WTC11 (cell line): ENCODE measurements around the gene OTUB2. TPM values are rescaled to one million over a fixed set of nuclear protein-coding genes. Genes with fewer than 3 reads are reported as not detected.

Source experiments
- ATAC-seq: fragments of 200-7000 bp; cut with Tn5 transposase; 2 replicates; pipeline ENCODE4 v1.10.0; 2021; ENCODE audit warnings: mild to moderate bottlenecking, moderate library complexity
- CTCF ChIA-PET: fragments of 300-600 bp; sonication (Branson Sonifier 250); formaldehyde crosslinking; loops from one replicate; lab custom pipeline; 2021; ENCODE audit warnings: antibody characterized with exemption; lab: Charles Lee
- POLR2A ChIA-PET: fragments of 350-600 bp; sonication (Branson Sonifier 250); formaldehyde crosslinking; loops from one replicate; lab custom pipeline; 2021; ENCODE audit warnings: antibody characterized with exemption; lab: Charles Lee
- DNase-seq: peaks from one replicate; pipeline ENCODE4 v3.0.0; 2021; ENCODE audit warnings: low spot score
- H3K27ac Mint-ChIP-seq: 2 replicates; pipeline ENCODE4 v1.8.0; 2021; ENCODE audit warnings: mixed read lengths
- H3K27me3 Mint-ChIP-seq: 2 replicates; pipeline ENCODE4 v1.8.0; 2021; ENCODE audit warnings: low read depth, mild to moderate bottlenecking, moderate library complexity, mixed read lengths
- H3K36me3 Mint-ChIP-seq: 2 replicates; pipeline ENCODE4 v1.8.0; 2021; ENCODE audit warnings: mixed read lengths
- H3K4me1 Mint-ChIP-seq: 2 replicates; pipeline ENCODE4 v1.8.0; 2022; ENCODE audit warnings: mixed read lengths
- H3K4me3 Mint-ChIP-seq: 2 replicates; pipeline ENCODE4 v1.8.0; 2021; ENCODE audit warnings: mild to moderate bottlenecking, moderate library complexity, mixed read lengths
- H3K9me3 Mint-ChIP-seq: 2 replicates; pipeline ENCODE4 v1.8.0; 2021; ENCODE audit warnings: mixed read lengths
- AFF4 ChIP-seq: sonication (generic); formaldehyde crosslinking; IDR thresholded peaks from 2 replicates; pipeline ENCODE4 v1.8.1; 2023; ENCODE audit warnings: mild to moderate bottlenecking, missing genetic modification reagents, borderline replicate concordance
- ATF6 ChIP-seq: sonication (generic); formaldehyde crosslinking; IDR thresholded peaks from 2 replicates; pipeline ENCODE4 v1.8.1; 2023; ENCODE audit warnings: mild to moderate bottlenecking, missing genetic modification reagents
- CREM ChIP-seq: sonication (generic); formaldehyde crosslinking; IDR thresholded peaks from 2 replicates; pipeline ENCODE4 v1.8.1; 2022; ENCODE audit warnings: mild to moderate bottlenecking, missing genetic modification reagents, moderate library complexity
- CTCF ChIP-seq: fragments of 200-600 bp; IDR thresholded peaks from 2 replicates; pipeline ENCODE4 v1.8.0; 2022; ENCODE audit warnings: antibody characterized with exemption
- FOXK1 ChIP-seq: sonication (generic); formaldehyde crosslinking; IDR thresholded peaks from 2 replicates; pipeline ENCODE4 v1.8.0; 2022; ENCODE audit warnings: mild to moderate bottlenecking, moderate library complexity, missing genetic modification reagents
- GTF2I ChIP-seq: fragments of 250-450 bp; sonication (Bioruptor Pico); conservative IDR thresholded peaks from 2 replicates; pipeline ENCODE4 v1.4.0; 2021; ENCODE audit warnings: mild to moderate bottlenecking
- MLX ChIP-seq: sonication (generic); formaldehyde crosslinking; IDR thresholded peaks from 2 replicates; pipeline ENCODE4 v1.8.1; 2023; ENCODE audit warnings: mild to moderate bottlenecking, missing genetic modification reagents, moderate library complexity
- PRDM15 ChIP-seq: sonication (generic); formaldehyde crosslinking; IDR thresholded peaks from 2 replicates; pipeline ENCODE4 v1.8.0; 2022; ENCODE audit warnings: missing genetic modification reagents
- PREB ChIP-seq: sonication (generic); formaldehyde crosslinking; IDR thresholded peaks from 2 replicates; pipeline ENCODE4 v1.8.1; 2022; ENCODE audit warnings: mild to moderate bottlenecking, missing genetic modification reagents, moderate library complexity, borderline replicate concordance
- SMAD3 ChIP-seq: sonication (generic); formaldehyde crosslinking; IDR thresholded peaks from 2 replicates; pipeline ENCODE4 v1.8.0; 2022; ENCODE audit warnings: missing genetic modification reagents, mild to moderate bottlenecking, borderline replicate concordance
- STAT6 ChIP-seq: sonication (generic); formaldehyde crosslinking; conservative IDR thresholded peaks from 2 replicates; pipeline ENCODE4 v1.8.1; 2023; ENCODE audit warnings: mild to moderate bottlenecking, low read depth, missing genetic modification reagents, moderate library complexity
- ZBTB43 ChIP-seq: sonication (generic); formaldehyde crosslinking; IDR thresholded peaks from 2 replicates; pipeline ENCODE4 v1.8.1; 2023; ENCODE audit warnings: mild to moderate bottlenecking, missing genetic modification reagents
- ZMAT4 ChIP-seq: fragments of 250-450 bp; sonication (Bioruptor Pico); IDR thresholded peaks from 2 replicates; pipeline ENCODE4 v1.9.0; 2021; ENCODE audit warnings: mild to moderate bottlenecking
- ZNF219 ChIP-seq: sonication (generic); formaldehyde crosslinking; IDR thresholded peaks from 2 replicates; pipeline ENCODE4 v1.8.0; 2023; ENCODE audit warnings: missing genetic modification reagents, mild to moderate bottlenecking, borderline replicate concordance
- ZNF232 ChIP-seq: sonication (generic); formaldehyde crosslinking; IDR thresholded peaks from 2 replicates; pipeline ENCODE4 v1.8.0; 2022; ENCODE audit warnings: mild to moderate bottlenecking, missing genetic modification reagents
- ZNF425 ChIP-seq: fragments of 250-450 bp; sonication (Bioruptor Pico); conservative IDR thresholded peaks from 2 replicates; pipeline ENCODE4 v1.9.0; 2021; ENCODE audit warnings: mild to moderate bottlenecking
- total RNA-seq: library from RNA; stranded (reverse); gene quantifications from 3 replicates; pipeline ENCODE4 v1.2.3, GENCODE V29; 2021

The OTUB2 gene
- total RNA-seq, 1 experiment from 2014 or later, result 3.5 TPM

GRCh38 chr14:94037954-94038353 lies 11.8 kb downstream of the OTUB2 start:
- Mint-ChIP-seq H3K9me3 (peaks cover 16% of the 10 kb centered on the region), H3K27me3 (no peaks in the 10 kb centered on the region), H3K4me3 (no peak overlapping the region), H3K27ac (no peak overlapping the region), H3K36me3 (peaks cover 23% of the 10 kb centered on the region), H3K4me1 (peaks cover 2% of the 10 kb centered on the region; the same call in 1 of the 2 replicates)
- ChIA-PET POLR2A (no interaction called here), CTCF (interaction anchor here (0.8 to 2.5 kb wide), 2 partner anchors 56 to 99 kb away, joined by 3 to 11 read pairs; no protein-coding TSS in a partner anchor)
- no peak for TF ChIP-seq ZBTB43 (CRISPR knock-in tag)
- no peak for TF ChIP-seq PREB (CRISPR knock-in tag)
- no peak for TF ChIP-seq ATF6 (CRISPR knock-in tag)
- TF ChIP-seq ZMAT4, result no peak
- no peak for TF ChIP-seq ZNF219 (CRISPR knock-in tag)
- no peak for TF ChIP-seq PRDM15 (CRISPR knock-in tag)
- no peak for TF ChIP-seq AFF4 (CRISPR knock-in tag)
- no peak for TF ChIP-seq FOXK1 (CRISPR knock-in tag)
- TF ChIP-seq ZNF425, result no peak
- TF ChIP-seq CTCF, result no peak
- TF ChIP-seq STAT6 (CRISPR knock-in tag), result no peak
- no peak for TF ChIP-seq SMAD3 (CRISPR knock-in tag)
- no peak for TF ChIP-seq MLX
- no peak for TF ChIP-seq GTF2I
- TF ChIP-seq ZNF232, result no peak
- TF ChIP-seq CREM, result no peak
- DNase-seq (no peak), ATAC-seq (no peak)
